Measurements from ENCODE around the gene CLASP2. TPM values are rescaled to one million over a fixed set of nuclear protein-coding genes. Genes with fewer than 3 reads are reported as not detected.
"Not testable (repeated sequence)": the region's sequence is repeated elsewhere in the genome, so short reads cannot be mapped to it uniquely, and the experiment has no call there.

The CLASP2 gene
- total and polyA plus RNA-seq, 7 experiments from 2014 or later: 7.4 to 83.8 (median 70.5) TPM

- H3K27ac Mint-ChIP-seq: no peak overlapping the region
- peaks cover 28 to 57% (median 47%) of the 10 kb centered on the region in 5 donors for H3K36me3 Mint-ChIP-seq
Observed at GRCh38 chr3:33681667-33682066, 36.4 kb downstream of the CLASP2 start.

GRCh38 chr3:33678073-33678472, 40.0 kb downstream of the CLASP2 start:
- Mint-ChIP-seq H3K27me3 (no peaks in the 10 kb centered on the region), H3K36me3 (peaks cover 28 to 54% (median 50%) of the 10 kb centered on the region in 5 donors), H3K4me1 (peaks cover 0 to 6% (median 0%) of the 10 kb centered on the region in 7 donors), H3K27ac (no peak overlapping the region), H3K4me3 (no peak overlapping the region), H3K9me3 (peaks cover 5 to 30% (median 12%) of the 10 kb centered on the region in 11 donors)
- peaks cover 0 to 8% (median 0%) of the 10 kb centered on the region in 3 experiments for H3K9me3 ChIP-seq (ENCODE audit: control insufficient read depth in 2 of 3, low read length in 3 of 3)
- CTCF ChIA-PET: interaction anchor here (0.7 kb wide), 1 partner anchor 47 kb away, joined by 3 read pairs; no protein-coding TSS in a partner anchor
- no peaks in the 10 kb centered on the region for H3K27me3 ChIP-seq (ENCODE audit: control insufficient read depth in 2 of 2, insufficient read depth in 2 of 2, low read length in 2 of 2)
- ATAC-seq (no peak), DNase-seq (no peak)
- peaks cover 0 to 10% (median 8%) of the 10 kb centered on the region in 3 experiments for H3K36me3 ChIP-seq (ENCODE audit: control insufficient read depth in 2 of 3, insufficient read depth in 3 of 3, low read length in 3 of 3)
- H3K4me1 ChIP-seq (ENCODE audit: control insufficient read depth in 2 of 2, insufficient read depth in 2 of 2, low read length in 2 of 2): no peaks in the 10 kb centered on the region
- no peak overlapping the region for H3K27ac ChIP-seq (ENCODE audit: low read depth, low read length)
- POLR2A ChIA-PET: no interaction called here
- intact Hi-C loops (cut with micrococcal nuclease): no loop called here
- H3K4me3 ChIP-seq (ENCODE audit: low read length): no peak overlapping the region

More at GRCh38 chr3:33681667-33682066, 36.4 kb downstream of the CLASP2 start:
- CTCF ChIA-PET: no interaction called here
- intact Hi-C loops (cut with micrococcal nuclease): no loop called here
- POLR2A ChIA-PET: no interaction called here
- Histone ChIP-seq H3K9me3 (ENCODE audit: control insufficient read depth in 2 of 3, low read length in 3 of 3) (peaks cover 0 to 8% (median 0%) of the 10 kb centered on the region in 3 experiments), H3K4me3 (ENCODE audit: low read length) (no peak overlapping the region), H3K36me3 (ENCODE audit: control insufficient read depth in 2 of 3, insufficient read depth in 3 of 3, low read length in 3 of 3) (peaks cover 0 to 16% (median 8%) of the 10 kb centered on the region in 3 experiments), H3K27me3 (ENCODE audit: control insufficient read depth in 2 of 2, insufficient read depth in 2 of 2, low read length in 2 of 2) (no peaks in the 10 kb centered on the region), H3K4me1 (ENCODE audit: control insufficient read depth in 2 of 2, insufficient read depth in 2 of 2, low read length in 2 of 2) (no peaks in the 10 kb centered on the region), H3K27ac (ENCODE audit: low read depth, low read length) (no peak overlapping the region)
- Mint-ChIP-seq H3K9me3 (peaks cover 3 to 24% (median 12%) of the 10 kb centered on the region in 11 donors), H3K4me1 (peaks cover 0 to 4% (median 0%) of the 10 kb centered on the region in 7 donors), H3K4me3 (no peak overlapping the region), H3K27me3 (no peaks in the 10 kb centered on the region)
- DNase-seq: no peak
- ATAC-seq: no peak

- H3K4me3 ChIP-seq (ENCODE audit: low read length); CTCF ChIA-PET; H3K27ac Mint-ChIP-seq; H3K27me3 Mint-ChIP-seq; H3K27me3 ChIP-seq (ENCODE audit: control insufficient read depth in 2 of 2, insufficient read depth in 2 of 2, low read length in 2 of 2); DNase-seq; H3K27ac ChIP-seq (ENCODE audit: low read depth, low read length); H3K9me3 ChIP-seq (ENCODE audit: control insufficient read depth in 2 of 3, low read length in 3 of 3); ATAC-seq; H3K4me1 ChIP-seq (ENCODE audit: control insufficient read depth in 2 of 2, insufficient read depth in 2 of 2, low read length in 2 of 2); POLR2A ChIA-PET; intact Hi-C loops (cut with micrococcal nuclease); H3K36me3 ChIP-seq (ENCODE audit: control insufficient read depth in 2 of 3, insufficient read depth in 3 of 3, low read length in 3 of 3); H3K4me3 Mint-ChIP-seq: not testable (repeated sequence)
- peaks cover 0 to 19% (median 3%) of the 10 kb centered on the region in 7 donors for H3K4me1 Mint-ChIP-seq
- peaks cover 2 to 13% (median 6%) of the 10 kb centered on the region in 11 donors for H3K9me3 Mint-ChIP-seq
- H3K36me3 Mint-ChIP-seq: peaks cover 11 to 55% (median 49%) of the 10 kb centered on the region in 5 donors
Observed at GRCh38 chr3:33673436-33673835, 44.6 kb downstream of the CLASP2 start.

- H3K27me3 Mint-ChIP-seq: no peaks in the 10 kb centered on the region
- no peak for DNase-seq
- H3K9me3 ChIP-seq (ENCODE audit: control insufficient read depth in 2 of 3, low read length in 3 of 3): no peaks in the 10 kb centered on the region
- H3K9me3 Mint-ChIP-seq: no peaks in the 10 kb centered on the region
- ATAC-seq: no peak
- no peak overlapping the region for H3K4me3 Mint-ChIP-seq
- peaks cover 11 to 54% (median 39%) of the 10 kb centered on the region in 5 donors for H3K36me3 Mint-ChIP-seq
- no peak overlapping the region for H3K4me3 ChIP-seq (ENCODE audit: low read length)
- H3K27ac ChIP-seq (ENCODE audit: low read depth, low read length): no peak overlapping the region
- intact Hi-C loops (cut with micrococcal nuclease): no loop called here
- peaks cover 0 to 22% (median 6%) of the 10 kb centered on the region in 7 donors for H3K4me1 Mint-ChIP-seq
- ChIA-PET CTCF (no interaction called here), POLR2A (interaction anchor here (0.8 kb wide), 1 partner anchor 177 kb away, joined by 3 read pairs; no protein-coding TSS in a partner anchor)
- no peaks in the 10 kb centered on the region for H3K4me1 ChIP-seq (ENCODE audit: control insufficient read depth in 2 of 2, insufficient read depth in 2 of 2, low read length in 2 of 2)
- H3K27ac Mint-ChIP-seq: no peak overlapping the region
- H3K36me3 ChIP-seq (ENCODE audit: control insufficient read depth in 2 of 3, insufficient read depth in 3 of 3, low read length in 3 of 3): peaks cover 0 to 4% (median 0%) of the 10 kb centered on the region in 3 experiments
- H3K27me3 ChIP-seq (ENCODE audit: control insufficient read depth in 2 of 2, insufficient read depth in 2 of 2, low read length in 2 of 2): no peaks in the 10 kb centered on the region
Observed at GRCh38 chr3:33668618-33669017, 49.4 kb downstream of the CLASP2 start.

GRCh38 chr3:33665294-33665693, 52.8 kb downstream of the CLASP2 start:
- Histone ChIP-seq H3K9me3 (ENCODE audit: control insufficient read depth in 2 of 3, low read length in 3 of 3) (no peaks in the 10 kb centered on the region), H3K4me3 (ENCODE audit: low read length) (no peak overlapping the region), H3K36me3 (ENCODE audit: control insufficient read depth in 2 of 3, insufficient read depth in 3 of 3, low read length in 3 of 3) (peaks cover 0 to 4% (median 0%) of the 10 kb centered on the region in 3 experiments), H3K4me1 (ENCODE audit: control insufficient read depth in 2 of 2, insufficient read depth in 2 of 2, low read length in 2 of 2) (no peaks in the 10 kb centered on the region), H3K27ac (ENCODE audit: low read depth, low read length) (no peak overlapping the region), H3K27me3 (ENCODE audit: control insufficient read depth in 2 of 2, insufficient read depth in 2 of 2, low read length in 2 of 2) (no peaks in the 10 kb centered on the region)
- Mint-ChIP-seq H3K27ac (peak overlapping the region in 1 of 9 donors; percentile 19), H3K36me3 (peaks cover 4 to 45% (median 18%) of the 10 kb centered on the region in 5 donors), H3K4me1 (peaks cover 2 to 32% (median 17%) of the 10 kb centered on the region in 7 donors), H3K4me3 (peak overlapping the region in 1 of 10 donors; percentile 50), H3K27me3 (no peaks in the 10 kb centered on the region), H3K9me3 (no peaks in the 10 kb centered on the region)
- POLR2A ChIA-PET: no interaction called here
- CTCF ChIA-PET: no interaction called here
- no peak for DNase-seq
- no peak for ATAC-seq
- intact Hi-C loops (cut with micrococcal nuclease): no loop called here

GRCh38 chr3:33664195-33664594, 53.9 kb downstream of the CLASP2 start:
- no peaks in the 10 kb centered on the region for H3K9me3 ChIP-seq (ENCODE audit: control insufficient read depth in 2 of 3, low read length in 3 of 3)
- no peaks in the 10 kb centered on the region for H3K27me3 ChIP-seq (ENCODE audit: control insufficient read depth in 2 of 2, insufficient read depth in 2 of 2, low read length in 2 of 2)
- Mint-ChIP-seq H3K4me1 (peaks cover 13 to 43% (median 28%) of the 10 kb centered on the region in 7 donors), H3K9me3 (no peaks in the 10 kb centered on the region), H3K36me3 (peaks cover 4 to 38% (median 14%) of the 10 kb centered on the region in 5 donors), H3K27ac (no peak overlapping the region), H3K4me3 (no peak overlapping the region), H3K27me3 (no peaks in the 10 kb centered on the region)
- H3K27ac ChIP-seq (ENCODE audit: low read depth, low read length): no peak overlapping the region
- peaks cover 0 to 4% (median 0%) of the 10 kb centered on the region in 3 experiments for H3K36me3 ChIP-seq (ENCODE audit: control insufficient read depth in 2 of 3, insufficient read depth in 3 of 3, low read length in 3 of 3)
- CTCF ChIA-PET: no interaction called here
- POLR2A ChIA-PET: no interaction called here
- DNase-seq (no peak), ATAC-seq (peak; percentile 74)
- intact Hi-C loops (cut with micrococcal nuclease): no loop called here
- no peak overlapping the region for H3K4me3 ChIP-seq (ENCODE audit: low read length)
- peaks cover 0 to 7% of the 10 kb centered on the region in 2 donors for H3K4me1 ChIP-seq (ENCODE audit: control insufficient read depth in 2 of 2, insufficient read depth in 2 of 2, low read length in 2 of 2)

GRCh38 chr3:33663042-33663441, 55.0 kb downstream of the CLASP2 start:
- Mint-ChIP-seq H3K4me3 (no peak overlapping the region), H3K27me3 (no peaks in the 10 kb centered on the region), H3K36me3 (peaks cover 4 to 29% (median 8%) of the 10 kb centered on the region in 5 donors), H3K4me1 (peaks cover 19 to 53% (median 37%) of the 10 kb centered on the region in 7 donors), H3K27ac (peak overlapping the region in 1 of 9 donors; percentile 2), H3K9me3 (no peaks in the 10 kb centered on the region)
- Histone ChIP-seq H3K27ac (ENCODE audit: low read depth, low read length) (no peak overlapping the region), H3K4me3 (ENCODE audit: low read length) (no peak overlapping the region), H3K9me3 (ENCODE audit: control insufficient read depth in 2 of 3, low read length in 3 of 3) (no peaks in the 10 kb centered on the region), H3K36me3 (ENCODE audit: control insufficient read depth in 2 of 3, insufficient read depth in 3 of 3, low read length in 3 of 3) (no peaks in the 10 kb centered on the region), H3K4me1 (ENCODE audit: control insufficient read depth in 2 of 2, insufficient read depth in 2 of 2, low read length in 2 of 2) (peaks cover 0 to 7% of the 10 kb centered on the region in 2 donors), H3K27me3 (ENCODE audit: control insufficient read depth in 2 of 2, insufficient read depth in 2 of 2, low read length in 2 of 2) (no peaks in the 10 kb centered on the region)
- DNase-seq (no peak), ATAC-seq (no peak)
- CTCF ChIA-PET: no interaction called here
- intact Hi-C loops (cut with micrococcal nuclease): no loop called here
- POLR2A ChIA-PET: no interaction called here
